Esophagus squamous epithelium (tissue), 4 donors: ENCODE data around the gene RNF208.

Source experiments
- POLR2A ChIP-seq, 4 donors: fragments of 450-650 bp; IDR thresholded peaks; one replicate each; pipeline ENCODE4 v1.6.1; 2017; ENCODE audit warnings: antibody characterized with exemption in 4 of 4, mild to moderate bottlenecking in 4 of 4, moderate library complexity in 3 of 4
- TF ChIP-seq, protein P1 (sequence below), 6 experiments: fragments of 450-650 bp in 4 of 6; fragments of 200-600 bp in 2 of 6; sonication (generic) in 2 of 6; IDR thresholded peaks; one replicate each; pipeline ENCODE4 v1.5.1; 2016 to 2019; ENCODE audit warnings: antibody characterized with exemption in 6 of 6, mild to moderate bottlenecking in 4 of 6, moderate library complexity in 4 of 6

GRCh38 chr9:137234758-137235423, 12.9 kb upstream of the RNF208 start:
- TF ChIP-seq, protein P1, sequence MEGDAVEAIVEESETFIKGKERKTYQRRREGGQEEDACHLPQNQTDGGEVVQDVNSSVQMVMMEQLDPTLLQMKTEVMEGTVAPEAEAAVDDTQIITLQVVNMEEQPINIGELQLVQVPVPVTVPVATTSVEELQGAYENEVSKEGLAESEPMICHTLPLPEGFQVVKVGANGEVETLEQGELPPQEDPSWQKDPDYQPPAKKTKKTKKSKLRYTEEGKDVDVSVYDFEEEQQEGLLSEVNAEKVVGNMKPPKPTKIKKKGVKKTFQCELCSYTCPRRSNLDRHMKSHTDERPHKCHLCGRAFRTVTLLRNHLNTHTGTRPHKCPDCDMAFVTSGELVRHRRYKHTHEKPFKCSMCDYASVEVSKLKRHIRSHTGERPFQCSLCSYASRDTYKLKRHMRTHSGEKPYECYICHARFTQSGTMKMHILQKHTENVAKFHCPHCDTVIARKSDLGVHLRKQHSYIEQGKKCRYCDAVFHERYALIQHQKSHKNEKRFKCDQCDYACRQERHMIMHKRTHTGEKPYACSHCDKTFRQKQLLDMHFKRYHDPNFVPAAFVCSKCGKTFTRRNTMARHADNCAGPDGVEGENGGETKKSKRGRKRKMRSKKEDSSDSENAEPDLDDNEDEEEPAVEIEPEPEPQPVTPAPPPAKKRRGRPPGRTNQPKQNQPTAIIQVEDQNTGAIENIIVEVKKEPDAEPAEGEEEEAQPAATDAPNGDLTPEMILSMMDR (IDR thresholded peaks at IDR 0.05): no peak
- TF ChIP-seq POLR2A (IDR thresholded peaks at IDR 0.05): no peak
